Thoracic aorta (tissue), 2 donors: ENCODE measurements around the gene HMGCR. TPM values are rescaled to one million over a fixed set of nuclear protein-coding genes. Genes with fewer than 3 reads are reported as not detected.
"Not testable (repeated sequence)": the region's sequence is repeated elsewhere in the genome, so short reads cannot be mapped to it uniquely, and the experiment has no call there.

ENCODE experiments used
- ATAC-seq: fragments of 150-250 bp; one replicate; pipeline ENCODE4 v1.8.0; 2017; ENCODE audit warnings: low read depth; ENCODE audit not compliant: insufficient number of reproducible peaks, low FRiP score
- DNase-seq: peaks from one replicate; pipeline ENCODE4 v3.0.0-alpha.2; 2020; ENCODE audit warnings: low spot score
- H3K27ac ChIP-seq, 2 donors: fragments of 200-600 bp; sonication (generic); 1 replicate in 1 of 2; 2 replicates in 1 of 2; pipeline ENCODE4 v1.5.1; 2016; ENCODE audit warnings: mild to moderate bottlenecking in 2 of 2, moderate library complexity in 2 of 2
- H3K27me3 ChIP-seq: fragments of 200-600 bp; sonication (generic); replicated peaks from 2 replicates; pipeline ENCODE4 v1.6.0; 2016; ENCODE audit warnings: mild to moderate bottlenecking; ENCODE audit not compliant: insufficient read depth
- H3K36me3 ChIP-seq: fragments of 200-600 bp; sonication (generic); one replicate; pipeline ENCODE4 v1.5.1; 2016
- H3K4me1 ChIP-seq, 2 donors: fragments of 200-600 bp; sonication (generic); 1 replicate in 1 of 2; 2 replicates in 1 of 2; pipeline versions ENCODE4 v1.5.1 to v1.6.0; 2016; ENCODE audit warnings: low read depth in 2 of 2, mild to moderate bottlenecking in 1 of 2; ENCODE audit not compliant: control insufficient read depth in 1 of 2
- H3K4me3 ChIP-seq: fragments of 200-600 bp; sonication (generic); 2 replicates; pipeline ENCODE4 v1.5.1; 2016; ENCODE audit warnings: mild to moderate bottlenecking
- H3K9me3 ChIP-seq: fragments of 200-600 bp; sonication (generic); 2 replicates; pipeline ENCODE4 v1.5.1; 2016
- CTCF ChIP-seq: fragments of 200-600 bp; sonication (generic); IDR thresholded peaks from one replicate; pipeline ENCODE4 v1.5.1; 2019; ENCODE audit warnings: antibody characterized with exemption
- total RNA-seq, 2 donors: library from RNA; depleted of rRNA; stranded (reverse); fragments of >200 nt; gene quantifications; one replicate each; pipeline versions ENCODE4 v1.1.0 to v1.2.3, GENCODE V29; 2016

Gene HMGCR
- total RNA-seq, 2 donors from 2014 or later, result 13.2 to 29.1 TPM

GRCh38 chr5:75310212-75310611 lies 26.8 kb upstream of the HMGCR start:
- TF ChIP-seq CTCF, result no peak
- no peak for DNase-seq
- Histone ChIP-seq H3K27me3 (no peaks in the 10 kb centered on the region), H3K27ac (no peak overlapping the region), H3K4me3 (no peak overlapping the region), H3K4me1 (no peaks in the 10 kb centered on the region), H3K9me3 (no peaks in the 10 kb centered on the region), H3K36me3 (no peaks in the 10 kb centered on the region)
- ATAC-seq, result no peak

GRCh38 chr5:75319148-75319547 lies 17.9 kb upstream of the HMGCR start:
- H3K4me1 ChIP-seq, ATAC-seq, H3K9me3 ChIP-seq, DNase-seq, H3K36me3 ChIP-seq, H3K4me3 ChIP-seq, H3K27me3 ChIP-seq, H3K27ac ChIP-seq: not testable (repeated sequence)

GRCh38 chr5:75319638-75320037 lies 17.4 kb upstream of the HMGCR start:
- no peaks in the 10 kb centered on the region for H3K9me3 ChIP-seq
- no peak for DNase-seq
- no peak for ATAC-seq
- no peaks in the 10 kb centered on the region for H3K36me3 ChIP-seq
- H3K27me3 ChIP-seq, result no peaks in the 10 kb centered on the region
- H3K27ac ChIP-seq, result no peak overlapping the region
- H3K4me1 ChIP-seq, result no peaks in the 10 kb centered on the region
- TF ChIP-seq CTCF, result no peak
- H3K4me3 ChIP-seq, result no peak overlapping the region

GRCh38 chr5:75320371-75320770 lies 16.6 kb upstream of the HMGCR start:
- H3K9me3 ChIP-seq, result no peaks in the 10 kb centered on the region
- no peak overlapping the region for H3K27ac ChIP-seq
- H3K4me3 ChIP-seq, result no peak overlapping the region
- DNase-seq (no peak), ATAC-seq (no peak)
- H3K4me1 ChIP-seq, result no peaks in the 10 kb centered on the region
- no peaks in the 10 kb centered on the region for H3K27me3 ChIP-seq
- no peaks in the 10 kb centered on the region for H3K36me3 ChIP-seq
- TF ChIP-seq CTCF, result no peak

- Histone ChIP-seq H3K4me3 (no peak overlapping the region), H3K27me3 (no peaks in the 10 kb centered on the region), H3K4me1 (no peaks in the 10 kb centered on the region), H3K27ac (no peak overlapping the region), H3K36me3 (no peaks in the 10 kb centered on the region), H3K9me3 (no peaks in the 10 kb centered on the region)
- DNase-seq (no peak), ATAC-seq (no peak)
- TF ChIP-seq CTCF, result no peak
These were observed 15.0 kb upstream of the HMGCR start for GRCh38 chr5:75322066-75322465.

- H3K27ac ChIP-seq, result no peak overlapping the region
- H3K36me3 ChIP-seq, result no peaks in the 10 kb centered on the region
- ATAC-seq, result no peak
- H3K27me3 ChIP-seq, result no peaks in the 10 kb centered on the region
- H3K9me3 ChIP-seq, result no peaks in the 10 kb centered on the region
- no peak overlapping the region for H3K4me3 ChIP-seq
- H3K4me1 ChIP-seq, result no peaks in the 10 kb centered on the region
- TF ChIP-seq CTCF, result no peak
- DNase-seq, result no peak
These were observed 12.2 kb upstream of the HMGCR start for GRCh38 chr5:75324791-75325190.
